Transverse colon (tissue), 4 donors: ENCODE results near the gene GNA12.

Experiments used
- EP300 ChIP-seq: sonication (generic); formaldehyde crosslinking; IDR thresholded peaks from one replicate; pipeline ENCODE4 v1.6.1; 2017; ENCODE audit warnings: antibody characterized with exemption, low read depth
- POLR2A ChIP-seq: fragments of 450-650 bp; IDR thresholded peaks from one replicate; pipeline ENCODE4 v1.6.1; 2016; ENCODE audit warnings: antibody characterized with exemption, mild to moderate bottlenecking, moderate library complexity
- POLR2AphosphoS5 ChIP-seq, 3 donors: sonication (generic); formaldehyde crosslinking; IDR thresholded peaks; one replicate each; pipeline ENCODE4 v1.6.1; 2016; ENCODE audit warnings: antibody characterized with exemption in 3 of 3
- TF ChIP-seq, protein P1 (sequence below), 5 experiments: fragments of 200-600 bp in 3 of 5; fragments of 450-650 bp in 2 of 5; sonication (generic) in 3 of 5; IDR thresholded peaks; 1 replicate in 2 of 5; 2 replicates in 3 of 5; pipeline ENCODE4 v1.5.1; 2016 to 2017; ENCODE audit warnings: antibody characterized with exemption in 5 of 5, inconsistent platforms in 3 of 5, mild to moderate bottlenecking in 2 of 5, moderate library complexity in 1 of 5

DNA sequence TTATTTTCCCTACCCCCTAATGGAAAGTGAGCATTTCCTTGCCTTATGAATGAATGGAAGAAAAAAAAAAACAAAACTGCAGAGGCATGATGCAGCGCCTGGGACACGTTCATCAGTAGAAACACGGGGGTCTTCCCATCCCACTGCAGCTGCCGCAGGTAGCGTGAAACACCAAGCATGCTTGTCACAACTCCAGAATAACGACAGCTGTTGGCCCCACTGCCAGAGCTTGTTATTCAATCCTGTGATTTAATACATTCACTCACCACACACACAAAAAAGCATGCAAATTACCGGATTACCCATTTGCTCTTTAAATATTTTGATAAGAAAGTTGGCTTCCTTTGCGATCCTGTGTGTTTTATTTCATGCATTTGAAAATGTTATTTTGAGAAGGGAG lies 48.4 kb upstream of the GNA12 start:
- TF ChIP-seq EP300 (no peak), POLR2AphosphoS5 (IDR thresholded peaks at IDR 0.05) (no peak), POLR2A (no peak)
- TF ChIP-seq, protein P1, sequence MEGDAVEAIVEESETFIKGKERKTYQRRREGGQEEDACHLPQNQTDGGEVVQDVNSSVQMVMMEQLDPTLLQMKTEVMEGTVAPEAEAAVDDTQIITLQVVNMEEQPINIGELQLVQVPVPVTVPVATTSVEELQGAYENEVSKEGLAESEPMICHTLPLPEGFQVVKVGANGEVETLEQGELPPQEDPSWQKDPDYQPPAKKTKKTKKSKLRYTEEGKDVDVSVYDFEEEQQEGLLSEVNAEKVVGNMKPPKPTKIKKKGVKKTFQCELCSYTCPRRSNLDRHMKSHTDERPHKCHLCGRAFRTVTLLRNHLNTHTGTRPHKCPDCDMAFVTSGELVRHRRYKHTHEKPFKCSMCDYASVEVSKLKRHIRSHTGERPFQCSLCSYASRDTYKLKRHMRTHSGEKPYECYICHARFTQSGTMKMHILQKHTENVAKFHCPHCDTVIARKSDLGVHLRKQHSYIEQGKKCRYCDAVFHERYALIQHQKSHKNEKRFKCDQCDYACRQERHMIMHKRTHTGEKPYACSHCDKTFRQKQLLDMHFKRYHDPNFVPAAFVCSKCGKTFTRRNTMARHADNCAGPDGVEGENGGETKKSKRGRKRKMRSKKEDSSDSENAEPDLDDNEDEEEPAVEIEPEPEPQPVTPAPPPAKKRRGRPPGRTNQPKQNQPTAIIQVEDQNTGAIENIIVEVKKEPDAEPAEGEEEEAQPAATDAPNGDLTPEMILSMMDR (IDR thresholded peaks at IDR 0.05), result no peak
